GM23248 (cell line): ENCODE measurements around the gene CACNB2. TPM values are rescaled to one million over a fixed set of nuclear protein-coding genes. Genes with fewer than 3 reads are reported as not detected.

Experiments used
- DNase-seq: peaks from one replicate; pipeline ENCODE4 v3.0.0-alpha.2; 2015
- H2AFZ ChIP-seq: fragments of 200-600 bp; sonication (generic); 2 replicates; pipeline ENCODE4 v1.6.1; 2016; ENCODE audit warnings: antibody characterized with exemption
- H3F3A ChIP-seq: fragments of 200-600 bp; sonication (generic); 2 replicates; pipeline ENCODE4 v1.6.1; 2016; ENCODE audit warnings: mild to moderate bottlenecking, antibody characterized with exemption, mixed run types; ENCODE audit not compliant: insufficient read depth
- H3K27ac ChIP-seq: fragments of 200-600 bp; sonication (generic); 2 replicates; pipeline ENCODE4 v1.5.1; 2016; ENCODE audit warnings: mild to moderate bottlenecking
- H3K27me3 ChIP-seq: fragments of 200-600 bp; sonication (generic); replicated peaks from 2 replicates; pipeline ENCODE4 v1.6.1; 2016; ENCODE audit warnings: mild to moderate bottlenecking; ENCODE audit not compliant: insufficient read depth
- H3K36me3 ChIP-seq: fragments of 200-600 bp; sonication (generic); 2 replicates; pipeline ENCODE4 v1.6.1; 2016; ENCODE audit warnings: low read depth, mild to moderate bottlenecking
- H3K4me1 ChIP-seq: fragments of 200-600 bp; sonication (generic); 2 replicates; pipeline ENCODE4 v1.6.1; 2016; ENCODE audit warnings: mild to moderate bottlenecking; ENCODE audit not compliant: insufficient read depth
- H3K4me2 ChIP-seq: fragments of 200-600 bp; sonication (generic); one replicate; pipeline ENCODE4 v1.6.1; 2016; ENCODE audit warnings: mild to moderate bottlenecking; ENCODE audit not compliant: unreplicated experiment
- H3K4me3 ChIP-seq: fragments of 200-600 bp; sonication (generic); 2 replicates; pipeline ENCODE4 v1.5.1; 2016; ENCODE audit warnings: mild to moderate bottlenecking
- H3K79me2 ChIP-seq: fragments of 200-600 bp; sonication (generic); 2 replicates; pipeline ENCODE4 v1.6.1; 2016; ENCODE audit warnings: mild to moderate bottlenecking; ENCODE audit not compliant: insufficient read depth
- H3K9ac ChIP-seq: fragments of 200-600 bp; sonication (generic); 2 replicates; pipeline ENCODE4 v1.6.1; 2016; ENCODE audit warnings: mild to moderate bottlenecking
- H3K9me2 ChIP-seq: fragments of 200-600 bp; sonication (generic); 2 replicates; pipeline ENCODE4 v1.6.1; 2016; ENCODE audit warnings: mixed run types, mild to moderate bottlenecking, moderate library complexity; ENCODE audit not compliant: insufficient read depth
- H3K9me3 ChIP-seq: fragments of 200-600 bp; sonication (generic); one replicate; pipeline ENCODE4 v1.6.1; 2017; ENCODE audit warnings: low read depth
- H4K20me1 ChIP-seq: fragments of 200-600 bp; sonication (generic); 2 replicates; pipeline ENCODE4 v1.6.0; 2016; ENCODE audit not compliant: insufficient read depth
- EZH2 ChIP-seq: fragments of 200-600 bp; sonication (generic); IDR thresholded peaks from 2 replicates; pipeline ENCODE4 v1.6.1; 2018; ENCODE audit warnings: antibody characterized with exemption, mild to moderate bottlenecking; ENCODE audit not compliant: insufficient read depth, poor library complexity, severe bottlenecking
- EZH2phosphoT487 ChIP-seq: fragments of 200-600 bp; sonication (generic); IDR thresholded peaks from 2 replicates; pipeline ENCODE4 v1.6.1; 2018; ENCODE audit warnings: antibody characterized with exemption, moderate library complexity, mild to moderate bottlenecking, low read depth; ENCODE audit not compliant: insufficient read depth
- WGBS, 2 experiments: methylation state at CpG; one replicate each; pipeline ENCODE4 v1.1.6; 2015 to 2017; ENCODE audit warnings: low lambda C conversion rate in 2 of 2, low coverage in 1 of 2; ENCODE audit errors: missing lambda C conversion rate in 2 of 2; 5-methylcytosine and 5-hydroxymethylcytosine counted together
- in situ Hi-C: fragments of 300-500 bp; cut with MboI; formaldehyde crosslinking; loops from 2 replicates; pipeline ENCODE4 v1.15.0; 2020
- polyA plus RNA-seq: library from polyadenylated mRNA; unstranded; fragments of >200 nt; fragmentation: Nextera tagmentation; extraction: Ambion mirVana; gene quantifications from 2 replicates; pipeline ENCODE4 v1.2.1, GENCODE V29; 2016
- total RNA-seq: library from RNA; depleted of rRNA; stranded (reverse); fragments of >200 nt; shearing (Covaris generic); gene quantifications from 2 replicates; pipeline ENCODE4 v1.2.3, GENCODE V29; 2014

Gene CACNB2
- total and polyA plus RNA-seq, 2 experiments from 2014 or later = 0.31 to 0.32 TPM

- H3K4me2 ChIP-seq = no peak overlapping the region
- no peaks in the 10 kb centered on the region for H3K9me2 ChIP-seq
- 77 to 84% methylated on average over 3 of the region's 3 CpGs for WGBS, 2 experiments
- H3K27me3 ChIP-seq = no peaks in the 10 kb centered on the region
- no peak overlapping the region for H3K4me3 ChIP-seq
- no peak overlapping the region for H3K9ac ChIP-seq
- TF ChIP-seq EZH2phosphoT487 = no peak
- TF ChIP-seq EZH2 = no peak
- in situ Hi-C loops = no loop called here
- H3K79me2 ChIP-seq = no peaks in the 10 kb centered on the region
- no peak overlapping the region for H2AFZ ChIP-seq
- H3K9me3 ChIP-seq = no peaks in the 10 kb centered on the region
- H3K36me3 ChIP-seq = no peaks in the 10 kb centered on the region
- no peak for DNase-seq
- H3F3A ChIP-seq = 0 out of 2 replicates have a peak, but pooled peaks cover 9% of the 10 kb centered on the region
- no peak overlapping the region for H3K27ac ChIP-seq
- H4K20me1 ChIP-seq = no peaks in the 10 kb centered on the region
- H3K4me1 ChIP-seq = peaks cover 12% of the 10 kb centered on the region; the same call in 1 of the 2 replicates
These were observed 42.0 kb upstream of the CACNB2 start for GRCh38 chr10:18098201-18098600.

GRCh38 chr10:18099415-18099814 is 40.8 kb upstream of the CACNB2 start:
- peak; percentile 24 for DNase-seq
- no peak for TF ChIP-seq EZH2phosphoT487
- no peak for TF ChIP-seq EZH2
- in situ Hi-C loops = no loop called here
- Histone ChIP-seq H3K4me1 (peaks cover 12% of the 10 kb centered on the region; the same call in 1 of the 2 replicates), H2AFZ (no peak overlapping the region), H3K36me3 (no peaks in the 10 kb centered on the region), H3K27me3 (no peaks in the 10 kb centered on the region), H3K4me3 (no peak overlapping the region), H3K9me3 (no peaks in the 10 kb centered on the region), H3K9me2 (no peaks in the 10 kb centered on the region), H3K27ac (no peak overlapping the region), H4K20me1 (no peaks in the 10 kb centered on the region), H3K9ac (no peak overlapping the region), H3K79me2 (no peaks in the 10 kb centered on the region), H3F3A (0 out of 2 replicates have a peak, but pooled peaks cover 9% of the 10 kb centered on the region), H3K4me2 (no peak overlapping the region)
- WGBS, 2 experiments = 42 to 48% methylated on average over 3 of the region's 3 CpGs

- no peak overlapping the region for H3K27ac ChIP-seq
- no peaks in the 10 kb centered on the region for H4K20me1 ChIP-seq
- TF ChIP-seq EZH2phosphoT487 (no peak), EZH2 (no peak)
- no peaks in the 10 kb centered on the region for H3K9me3 ChIP-seq
- H3K4me2 ChIP-seq = no peak overlapping the region
- H3K79me2 ChIP-seq = no peaks in the 10 kb centered on the region
- H3K9ac ChIP-seq = no peak overlapping the region
- DNase-seq = peak; percentile 40
- peaks cover 12% of the 10 kb centered on the region; the same call in 1 of the 2 replicates for H3K4me1 ChIP-seq
- 80 to 85% methylated on average over 1 of the region's 1 CpG for WGBS, 2 experiments
- H3K27me3 ChIP-seq = no peaks in the 10 kb centered on the region
- H3K9me2 ChIP-seq = no peaks in the 10 kb centered on the region
- no peak overlapping the region for H3K4me3 ChIP-seq
- H2AFZ ChIP-seq = no peak overlapping the region
- in situ Hi-C loops = loop anchor here (10.0 kb wide), 1 partner anchor 186 kb away; no protein-coding TSS in a partner anchor
- H3K36me3 ChIP-seq = no peaks in the 10 kb centered on the region
- H3F3A ChIP-seq = 0 out of 2 replicates have a peak, but pooled peaks cover 9% of the 10 kb centered on the region
These were observed 39.6 kb upstream of the CACNB2 start for GRCh38 chr10:18100669-18101068.

GRCh38 chr10:18102404-18102803 is 37.8 kb upstream of the CACNB2 start:
- Histone ChIP-seq H3K4me3 (no peak overlapping the region), H2AFZ (no peak overlapping the region), H3K36me3 (no peaks in the 10 kb centered on the region), H3K9me3 (no peaks in the 10 kb centered on the region), H3K9me2 (no peaks in the 10 kb centered on the region), H3K27me3 (no peaks in the 10 kb centered on the region), H3K79me2 (no peaks in the 10 kb centered on the region), H3K4me1 (peaks cover 5% of the 10 kb centered on the region; the same call in 1 of the 2 replicates), H3K27ac (no peak overlapping the region), H3K9ac (no peak overlapping the region), H3F3A (0 out of 2 replicates have a peak, but pooled peaks cover 9% of the 10 kb centered on the region), H3K4me2 (no peak overlapping the region), H4K20me1 (no peaks in the 10 kb centered on the region)
- in situ Hi-C loops = loop anchor here (10.0 kb wide), 1 partner anchor 188 kb away; no protein-coding TSS in a partner anchor
- DNase-seq = no peak
- no peak for TF ChIP-seq EZH2
- no peak for TF ChIP-seq EZH2phosphoT487
- WGBS, 2 experiments = 97 to 100% methylated on average over 1 of the region's 1 CpG
